ENCODE results near the gene FH. TPM values are rescaled to one million over a fixed set of nuclear protein-coding genes. Genes with fewer than 3 reads are reported as not detected.

FH gene
- total and polyA plus RNA-seq, 10 of the 15 experiments (the other 5 are each of a cell fraction or from before 2014, with no cell fraction given): 44.7 to 124 (median 76.2) TPM

DNA sequence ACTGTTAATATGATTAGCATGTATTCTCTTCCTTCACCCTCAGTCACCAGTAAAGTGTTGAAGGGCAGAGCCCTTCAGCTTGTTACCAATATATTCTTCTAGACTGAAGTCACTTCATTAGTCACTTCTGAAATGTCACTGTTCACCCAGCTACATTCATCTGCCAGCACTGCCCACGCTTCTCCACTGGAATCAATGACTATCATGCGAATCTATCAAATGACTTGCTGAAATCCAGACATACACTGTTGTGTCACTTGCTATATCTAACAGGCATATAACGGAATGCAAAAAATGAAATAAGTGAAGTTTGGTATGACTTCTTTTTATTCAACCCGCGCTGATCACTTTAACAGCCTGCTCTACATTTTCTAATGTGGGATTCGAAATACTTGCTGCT is 16.1 kb downstream of the FH start (continued):
- TF ChIP-seq, protein P1, sequence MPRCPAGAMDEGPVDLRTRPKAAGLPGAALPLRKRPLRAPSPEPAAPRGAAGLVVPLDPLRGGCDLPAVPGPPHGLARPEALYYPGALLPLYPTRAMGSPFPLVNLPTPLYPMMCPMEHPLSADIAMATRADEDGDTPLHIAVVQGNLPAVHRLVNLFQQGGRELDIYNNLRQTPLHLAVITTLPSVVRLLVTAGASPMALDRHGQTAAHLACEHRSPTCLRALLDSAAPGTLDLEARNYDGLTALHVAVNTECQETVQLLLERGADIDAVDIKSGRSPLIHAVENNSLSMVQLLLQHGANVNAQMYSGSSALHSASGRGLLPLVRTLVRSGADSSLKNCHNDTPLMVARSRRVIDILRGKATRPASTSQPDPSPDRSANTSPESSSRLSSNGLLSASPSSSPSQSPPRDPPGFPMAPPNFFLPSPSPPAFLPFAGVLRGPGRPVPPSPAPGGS (IDR thresholded peaks at IDR 0.05; ENCODE audit: borderline replicate concordance, insufficient read depth, low read depth, low read length, poor library complexity, severe bottlenecking): no peak
- TF ChIP-seq, protein P2, sequence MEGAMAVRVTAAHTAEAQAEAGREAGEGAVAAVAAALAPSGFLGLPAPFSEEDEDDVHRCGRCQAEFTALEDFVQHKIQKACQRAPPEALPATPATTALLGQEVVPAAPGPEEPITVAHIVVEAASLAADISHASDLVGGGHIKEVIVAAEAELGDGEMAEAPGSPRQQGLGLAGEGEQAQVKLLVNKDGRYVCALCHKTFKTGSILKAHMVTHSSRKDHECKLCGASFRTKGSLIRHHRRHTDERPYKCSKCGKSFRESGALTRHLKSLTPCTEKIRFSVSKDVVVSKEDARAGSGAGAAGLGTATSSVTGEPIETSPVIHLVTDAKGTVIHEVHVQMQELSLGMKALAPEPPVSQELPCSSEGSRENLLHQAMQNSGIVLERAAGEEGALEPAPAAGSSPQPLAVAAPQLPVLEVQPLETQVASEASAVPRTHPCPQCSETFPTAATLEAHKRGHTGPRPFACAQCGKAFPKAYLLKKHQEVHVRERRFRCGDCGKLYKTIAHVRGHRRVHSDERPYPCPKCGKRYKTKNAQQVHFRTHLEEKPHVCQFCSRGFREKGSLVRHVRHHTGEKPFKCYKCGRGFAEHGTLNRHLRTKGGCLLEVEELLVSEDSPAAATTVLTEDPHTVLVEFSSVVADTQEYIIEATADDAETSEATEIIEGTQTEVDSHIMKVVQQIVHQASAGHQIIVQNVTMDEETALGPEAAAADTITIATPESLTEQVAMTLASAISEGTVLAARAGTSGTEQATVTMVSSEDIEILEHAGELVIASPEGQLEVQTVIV (IDR thresholded peaks at IDR 0.05; ENCODE audit: borderline replicate concordance, partially characterized antibody): no peak
- TF ChIP-seq SMC3 (IDR thresholded peaks at IDR 0.05; ENCODE audit: borderline replicate concordance, low read length) (no peak), SUZ12 (IDR thresholded peaks at IDR 0.05; ENCODE audit: unreplicated experiment) (no peak), RBBP5 (conservative IDR thresholded peaks at IDR 0.05) (no peak)
- TF ChIP-seq, protein P3, sequence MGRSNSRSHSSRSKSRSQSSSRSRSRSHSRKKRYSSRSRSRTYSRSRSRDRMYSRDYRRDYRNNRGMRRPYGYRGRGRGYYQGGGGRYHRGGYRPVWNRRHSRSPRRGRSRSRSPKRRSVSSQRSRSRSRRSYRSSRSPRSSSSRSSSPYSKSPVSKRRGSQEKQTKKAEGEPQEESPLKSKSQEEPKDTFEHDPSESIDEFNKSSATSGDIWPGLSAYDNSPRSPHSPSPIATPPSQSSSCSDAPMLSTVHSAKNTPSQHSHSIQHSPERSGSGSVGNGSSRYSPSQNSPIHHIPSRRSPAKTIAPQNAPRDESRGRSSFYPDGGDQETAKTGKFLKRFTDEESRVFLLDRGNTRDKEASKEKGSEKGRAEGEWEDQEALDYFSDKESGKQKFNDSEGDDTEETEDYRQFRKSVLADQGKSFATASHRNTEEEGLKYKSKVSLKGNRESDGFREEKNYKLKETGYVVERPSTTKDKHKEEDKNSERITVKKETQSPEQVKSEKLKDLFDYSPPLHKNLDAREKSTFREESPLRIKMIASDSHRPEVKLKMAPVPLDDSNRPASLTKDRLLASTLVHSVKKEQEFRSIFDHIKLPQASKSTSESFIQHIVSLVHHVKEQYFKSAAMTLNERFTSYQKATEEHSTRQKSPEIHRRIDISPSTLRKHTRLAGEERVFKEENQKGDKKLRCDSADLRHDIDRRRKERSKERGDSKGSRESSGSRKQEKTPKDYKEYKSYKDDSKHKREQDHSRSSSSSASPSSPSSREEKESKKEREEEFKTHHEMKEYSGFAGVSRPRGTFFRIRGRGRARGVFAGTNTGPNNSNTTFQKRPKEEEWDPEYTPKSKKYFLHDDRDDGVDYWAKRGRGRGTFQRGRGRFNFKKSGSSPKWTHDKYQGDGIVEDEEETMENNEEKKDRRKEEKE (IDR thresholded peaks at IDR 0.05): no peak
- TF ChIP-seq, protein P4, sequence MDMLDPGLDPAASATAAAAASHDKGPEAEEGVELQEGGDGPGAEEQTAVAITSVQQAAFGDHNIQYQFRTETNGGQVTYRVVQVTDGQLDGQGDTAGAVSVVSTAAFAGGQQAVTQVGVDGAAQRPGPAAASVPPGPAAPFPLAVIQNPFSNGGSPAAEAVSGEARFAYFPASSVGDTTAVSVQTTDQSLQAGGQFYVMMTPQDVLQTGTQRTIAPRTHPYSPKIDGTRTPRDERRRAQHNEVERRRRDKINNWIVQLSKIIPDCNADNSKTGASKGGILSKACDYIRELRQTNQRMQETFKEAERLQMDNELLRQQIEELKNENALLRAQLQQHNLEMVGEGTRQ (IDR thresholded peaks at IDR 0.05; ENCODE audit: borderline replicate concordance, low read depth, low read length): no peak
